22Rv1 (cell line): ENCODE results near the gene MEIS2.

Experiments used
- CTCF ChIP-seq: fragments of 450-650 bp; IDR thresholded peaks from 2 replicates; pipeline ENCODE4 v1.5.1; 2017; ENCODE audit warnings: mild to moderate bottlenecking
- ZFX ChIP-seq: fragments of 450-650 bp; IDR thresholded peaks from 2 replicates; pipeline ENCODE4 v1.6.1; 2017; ENCODE audit warnings: antibody characterized with exemption, borderline replicate concordance

GRCh38 chr15:36858423-36858822 is 241.9 kb downstream of the MEIS2 start:
- no peak for TF ChIP-seq CTCF
- no peak for TF ChIP-seq ZFX
